K562 treated with DMSO at 1 percent for 12 hours (cell line): Measurements from ENCODE around the gene SERPINA12. TPM values are rescaled to one million over a fixed set of nuclear protein-coding genes. Genes with fewer than 3 reads are reported as not detected.

Experiments
- total RNA-seq: library from RNA; unstranded; fragments of 300-600 nt; gene quantifications from 2 replicates; pipeline ENCODE4 v1.2.3, GENCODE V29; 2022; ENCODE audit not compliant: insufficient read depth

SERPINA12 gene, protein sequence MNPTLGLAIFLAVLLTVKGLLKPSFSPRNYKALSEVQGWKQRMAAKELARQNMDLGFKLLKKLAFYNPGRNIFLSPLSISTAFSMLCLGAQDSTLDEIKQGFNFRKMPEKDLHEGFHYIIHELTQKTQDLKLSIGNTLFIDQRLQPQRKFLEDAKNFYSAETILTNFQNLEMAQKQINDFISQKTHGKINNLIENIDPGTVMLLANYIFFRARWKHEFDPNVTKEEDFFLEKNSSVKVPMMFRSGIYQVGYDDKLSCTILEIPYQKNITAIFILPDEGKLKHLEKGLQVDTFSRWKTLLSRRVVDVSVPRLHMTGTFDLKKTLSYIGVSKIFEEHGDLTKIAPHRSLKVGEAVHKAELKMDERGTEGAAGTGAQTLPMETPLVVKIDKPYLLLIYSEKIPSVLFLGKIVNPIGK
- not detected in 2 replicates for total RNA-seq

DNA sequence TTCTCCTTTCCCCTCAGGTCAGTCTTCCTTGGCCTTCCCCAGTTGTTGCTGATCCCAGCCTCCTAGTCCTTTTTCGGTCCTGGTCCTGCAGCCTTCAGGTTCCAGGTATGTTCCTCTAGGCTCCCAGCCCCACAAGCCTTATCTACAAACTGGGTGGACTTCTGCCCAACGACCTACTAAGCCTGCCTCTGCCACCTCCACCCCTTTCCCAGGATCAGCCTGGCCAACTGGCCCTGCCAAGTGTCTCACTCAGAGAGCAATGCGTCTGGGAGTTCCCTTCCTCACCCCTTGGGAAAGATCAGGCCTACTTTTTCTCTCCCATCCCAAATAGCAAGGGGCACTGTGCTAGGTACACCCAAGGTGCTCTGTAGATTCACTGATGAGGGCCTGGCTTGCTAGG is at the start of gene SERPINA12:
Gene SERPINA12, minus strand, starts transcription at position 114 of the 400 bp plus-strand sequence. CDS start 11,072 bp downstream, outside the sequence.

DNA sequence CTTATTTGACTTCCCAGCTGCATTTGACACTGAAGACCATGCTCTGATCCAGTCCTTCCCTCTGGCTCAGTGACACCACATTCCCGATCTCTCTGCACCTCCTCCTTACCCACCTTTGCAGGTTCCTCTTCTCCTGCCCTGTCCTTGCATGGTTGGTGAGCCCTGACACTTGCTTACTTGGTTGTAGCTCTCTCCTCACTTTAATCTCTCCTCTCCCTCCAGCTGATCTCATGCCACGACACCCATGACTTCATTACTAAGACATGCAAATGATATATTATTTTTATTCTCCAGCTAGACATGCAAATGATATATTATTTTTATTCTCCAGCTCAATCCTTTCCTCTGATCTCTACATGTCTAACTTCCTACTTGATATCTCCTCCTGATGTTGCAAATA is 33.2 kb downstream of the SERPINA12 start, which contains the start of gene SERPINA9:
Gene SERPINA9, minus strand, starts transcription at position 175 of the 400 bp plus-strand sequence. CDS start 6,357 bp downstream, outside the sequence.

Other genes with a start within 250 kb of the SERPINA12 start
- gene SERPINA10, start 216.2 kb downstream of the SERPINA12 start, total RNA-seq = not detected in 2 replicates
- not detected in 2 replicates for gene SERPINA6, start 186.1 kb downstream of the SERPINA12 start, total RNA-seq
- gene SERPINA2, start 142.8 kb downstream of the SERPINA12 start, total RNA-seq = not detected in 2 replicates
- gene SERPINA1, start 120.9 kb downstream of the SERPINA12 start, total RNA-seq = not detected in 2 replicates
- not detected in 2 replicates for gene SERPINA11, start 56.7 kb downstream of the SERPINA12 start, total RNA-seq
- gene SERPINA9, start 33.3 kb downstream of the SERPINA12 start, total RNA-seq = not detected in 2 replicates
- gene SERPINA4, start 52.0 kb upstream of the SERPINA12 start, total RNA-seq = not detected in 2 replicates
- not detected in 2 replicates for gene SERPINA5, start 72.0 kb upstream of the SERPINA12 start, total RNA-seq
- gene SERPINA3, start 102.9 kb upstream of the SERPINA12 start, total RNA-seq = not detected in 2 replicates